K562 (cell line): ENCODE measurements around the gene CHRNA9. TPM values are rescaled to one million over a fixed set of nuclear protein-coding genes. Genes with fewer than 3 reads are reported as not detected.

Experiments
- CBFA2T3 ChIP-seq: fragments of 450-650 bp; IDR thresholded peaks from 2 replicates; pipeline ENCODE4 v1.6.1; 2017
- CBX3 ChIP-seq, 2 experiments: IDR thresholded peaks; 1 replicate in 1 of 2; 2 replicates in 1 of 2; pipeline ENCODE4 v1.6.1; 2012; ENCODE audit warnings: inconsistent platforms in 2 of 2, low read length in 2 of 2, borderline replicate concordance in 1 of 2, control low read depth in 1 of 2
- CEBPB ChIP-seq: fragments of 450-650 bp; IDR thresholded peaks from 2 replicates; pipeline ENCODE4 v1.6.1; 2016; ENCODE audit warnings: missing genetic modification characterization, missing compliant biosample characterization
- COPS2 ChIP-seq: fragments of 450-650 bp; conservative IDR thresholded peaks from 2 replicates; pipeline ENCODE4 v1.6.1; 2016; ENCODE audit warnings: mild to moderate bottlenecking, moderate library complexity
- CXXC5 ChIP-seq: fragments of 250-450 bp; sonication (Bioruptor Pico); IDR thresholded peaks from 2 replicates; pipeline ENCODE4 v1.8.0; 2022; ENCODE audit warnings: inconsistent platforms, mild to moderate bottlenecking, moderate library complexity
- ELF1 ChIP-seq: fragments of 200-800 bp; sonication (Bioruptor generic); IDR thresholded peaks from 2 replicates; pipeline ENCODE4 v1.6.1; 2016; ENCODE audit warnings: missing genetic modification characterization, missing compliant biosample characterization
- JUND ChIP-seq, 2 experiments: IDR thresholded peaks; 2 replicates in 1 of 2; 3 replicates in 1 of 2; pipeline ENCODE4 v1.6.1; 2011; ENCODE audit warnings: borderline replicate concordance in 2 of 2, low read depth in 2 of 2, low read length in 2 of 2, improper control_type of control experiment in 1 of 2, missing biosample characterization in 1 of 2, missing genetic modification characterization in 1 of 2, missing genetic modification reagents in 1 of 2
- MAX ChIP-seq: sonication (generic); formaldehyde crosslinking; IDR thresholded peaks from 2 replicates; pipeline ENCODE4 v1.9.0; 2022; ENCODE audit warnings: mild to moderate bottlenecking, missing genetic modification reagents
- PHF21A ChIP-seq: fragments of 450-650 bp; IDR thresholded peaks from 2 replicates; pipeline ENCODE4 v1.6.1; 2017; ENCODE audit warnings: low read depth, borderline replicate concordance
- PML ChIP-seq: IDR thresholded peaks from 2 replicates; pipeline ENCODE4 v1.6.1; 2012; ENCODE audit warnings: low read length, inconsistent platforms
- PURB ChIP-seq: sonication (generic); formaldehyde crosslinking; IDR thresholded peaks from 2 replicates; pipeline ENCODE4 v1.9.0; 2021; ENCODE audit warnings: low read depth, mild to moderate bottlenecking, missing genetic modification reagents
- SIX5 ChIP-seq, 2 experiments: IDR thresholded peaks; 2 replicates each; pipeline ENCODE4 v1.6.1; 2011; ENCODE audit warnings: low read length in 2 of 2, borderline replicate concordance in 1 of 2, low read depth in 1 of 2, mild to moderate bottlenecking in 1 of 2, moderate library complexity in 1 of 2; ENCODE audit not compliant: insufficient read depth in 1 of 2
- SMARCE1 ChIP-seq: fragments of 450-650 bp; IDR thresholded peaks from 2 replicates; pipeline ENCODE4 v1.7.1; 2016; ENCODE audit warnings: mild to moderate bottlenecking
- SPI1 ChIP-seq: IDR thresholded peaks from 2 replicates; pipeline ENCODE4 v1.6.1; 2011; ENCODE audit warnings: low read depth, low read length, control low read depth, borderline replicate concordance
- SRSF7 ChIP-seq: fragments of 200-400 bp; formaldehyde crosslinking; optimal IDR thresholded peaks from 2 replicates; pipeline ENCODE3; 2017; ENCODE audit warnings: mild to moderate bottlenecking, low read depth, low read length
- SUPT5H ChIP-seq: fragments of 450-650 bp; IDR thresholded peaks from 2 replicates; pipeline ENCODE4 v1.6.1; 2016
- ZNF12 ChIP-seq: sonication (generic); formaldehyde crosslinking; IDR thresholded peaks from 2 replicates; pipeline ENCODE4 v1.4.0; 2020; ENCODE audit warnings: mild to moderate bottlenecking, missing genetic modification reagents
- ZNF668 ChIP-seq: fragments of 250-450 bp; sonication (Bioruptor Pico); IDR thresholded peaks from 2 replicates; pipeline ENCODE4 v1.8.0; 2022; ENCODE audit warnings: mild to moderate bottlenecking, inconsistent platforms
- ZNF780A ChIP-seq: fragments of 250-450 bp; sonication (Bioruptor Pico); IDR thresholded peaks from 2 replicates; pipeline ENCODE4 v1.5.0; 2021; ENCODE audit warnings: mild to moderate bottlenecking
- polyA plus RNA-seq, 8 experiments: library from polyadenylated mRNA; depleted of rRNA in 4 of 8; stranded (reverse) in 5 of 8; unstranded in 3 of 8; fragments of >200 nt; fragmentation: Nextera tagmentation in 2 of 8; fragmentation: Illumina TruSeq in 1 of 8; extraction: Ambion mirVana in 2 of 8; extraction: Trizol in 1 of 8; gene quantifications; 2 replicates each; pipeline versions ENCODE4 v1.2.1 to v1.2.3, GENCODE V29; 2011 to 2014; ENCODE audit warnings: inconsistent platforms in 1 of 8, missing spikeins in 1 of 8
- total RNA-seq, 7 experiments: library from RNA; depleted of rRNA in 6 of 7; stranded (reverse); fragments of >200 nt in 6 of 7; fragmentation: Illumina TruSeq in 2 of 7; extraction: Trizol in 2 of 7; gene quantifications; 2 replicates each; pipeline versions ENCODE4 v1.2.1 to v1.2.3, GENCODE V29; 2011 to 2021; ENCODE audit warnings: low replicate concordance in 1 of 7
- TF ChIP-seq, protein P1 (sequence below): fragments of 250-450 bp; sonication (Bioruptor Pico); IDR thresholded peaks from 2 replicates; pipeline ENCODE4 v1.4.0; 2020; ENCODE audit warnings: mild to moderate bottlenecking, moderate library complexity, borderline replicate concordance
- TF ChIP-seq, protein P2 (sequence below): sonication (generic); formaldehyde crosslinking; IDR thresholded peaks from 2 replicates; pipeline ENCODE4 v1.8.0; 2022; ENCODE audit warnings: mild to moderate bottlenecking, missing genetic modification reagents
- TF ChIP-seq, protein P3 (sequence below), 2 experiments: IDR thresholded peaks; 2 replicates each; pipeline ENCODE4 v1.6.1; 2012; ENCODE audit warnings: improper control_type of control experiment in 2 of 2, low read depth in 2 of 2, low read length in 2 of 2, borderline replicate concordance in 1 of 2

The CHRNA9 gene
- total and polyA plus RNA-seq, 9 of the 15 experiments (the other 6 are each of a cell fraction or from before 2014, with no cell fraction given) = not detected

DNA sequence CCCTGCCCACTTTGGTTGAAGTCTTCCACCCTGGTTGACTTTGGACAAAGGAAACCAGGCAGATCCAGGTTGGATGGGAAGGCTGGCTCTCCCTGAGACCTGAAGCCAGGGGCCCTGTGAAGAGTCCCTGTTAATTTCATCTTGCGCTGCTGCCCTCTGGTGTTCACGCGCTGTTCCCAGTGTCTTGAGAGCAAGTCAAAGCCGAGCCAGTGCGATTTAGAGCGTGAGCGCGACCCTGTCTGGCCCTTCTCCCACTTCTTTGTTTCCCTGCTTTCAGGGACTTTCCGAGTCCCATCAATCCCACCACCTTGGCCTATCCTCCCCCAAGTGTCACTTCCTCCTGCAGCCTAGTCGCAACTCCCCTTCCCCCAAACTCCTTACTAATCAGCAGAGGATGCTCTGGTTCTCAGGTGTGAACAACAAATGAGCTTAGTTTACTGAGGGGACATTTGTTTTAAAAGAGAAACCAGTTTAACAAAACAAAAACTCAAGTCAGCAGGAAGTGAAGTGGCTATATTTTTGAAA lies 25.8 kb upstream of the CHRNA9 start (continued):
- TF ChIP-seq COPS2 (no peak), CEBPB (tag) (no peak), ZNF780A (CRISPR knock-in tag) (no peak), SUPT5H (no peak), ELF1 (tag) (no peak), ZNF668 (CRISPR knock-in tag) (no peak), SPI1 (no peak), PML (no peak), MAX (CRISPR knock-in tag) (no peak), SIX5 (IDR thresholded peaks at IDR 0.05; ENCODE audit: borderline replicate concordance in 1 of 2, insufficient read depth in 1 of 2, low read depth in 1 of 2, low read length in 2 of 2) (no peak), PURB (CRISPR knock-in tag) (no peak), CBX3 (IDR thresholded peaks at IDR 0.05; ENCODE audit: borderline replicate concordance in 1 of 2, low read length in 2 of 2) (no peak), CBFA2T3 (no peak), SRSF7 (no peak), PHF21A (0 out of 2 replicates have a peak, but pooled peaks have one; percentile 16), SMARCE1 (no peak), ZNF12 (CRISPR knock-in tag) (no peak), CXXC5 (CRISPR knock-in tag) (no peak), JUND (IDR thresholded peaks at IDR 0.05; ENCODE audit: borderline replicate concordance, low read depth, low read length) (peak; percentile 48; the same call in 1 of the 2 replicates), JUND (tag; IDR thresholded peaks at IDR 0.05; ENCODE audit: borderline replicate concordance, low read depth, low read length) (no peak; the same call in 2 of the 3 replicates)
- TF ChIP-seq, protein P1, sequence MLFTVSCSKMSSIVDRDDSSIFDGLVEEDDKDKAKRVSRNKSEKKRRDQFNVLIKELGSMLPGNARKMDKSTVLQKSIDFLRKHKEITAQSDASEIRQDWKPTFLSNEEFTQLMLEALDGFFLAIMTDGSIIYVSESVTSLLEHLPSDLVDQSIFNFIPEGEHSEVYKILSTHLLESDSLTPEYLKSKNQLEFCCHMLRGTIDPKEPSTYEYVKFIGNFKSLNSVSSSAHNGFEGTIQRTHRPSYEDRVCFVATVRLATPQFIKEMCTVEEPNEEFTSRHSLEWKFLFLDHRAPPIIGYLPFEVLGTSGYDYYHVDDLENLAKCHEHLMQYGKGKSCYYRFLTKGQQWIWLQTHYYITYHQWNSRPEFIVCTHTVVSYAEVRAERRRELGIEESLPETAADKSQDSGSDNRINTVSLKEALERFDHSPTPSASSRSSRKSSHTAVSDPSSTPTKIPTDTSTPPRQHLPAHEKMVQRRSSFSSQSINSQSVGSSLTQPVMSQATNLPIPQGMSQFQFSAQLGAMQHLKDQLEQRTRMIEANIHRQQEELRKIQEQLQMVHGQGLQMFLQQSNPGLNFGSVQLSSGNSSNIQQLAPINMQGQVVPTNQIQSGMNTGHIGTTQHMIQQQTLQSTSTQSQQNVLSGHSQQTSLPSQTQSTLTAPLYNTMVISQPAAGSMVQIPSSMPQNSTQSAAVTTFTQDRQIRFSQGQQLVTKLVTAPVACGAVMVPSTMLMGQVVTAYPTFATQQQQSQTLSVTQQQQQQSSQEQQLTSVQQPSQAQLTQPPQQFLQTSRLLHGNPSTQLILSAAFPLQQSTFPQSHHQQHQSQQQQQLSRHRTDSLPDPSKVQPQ (CRISPR knock-in tag) = 0 out of 2 replicates have a peak, but pooled peaks have one; percentile 27
- TF ChIP-seq, protein P2, sequence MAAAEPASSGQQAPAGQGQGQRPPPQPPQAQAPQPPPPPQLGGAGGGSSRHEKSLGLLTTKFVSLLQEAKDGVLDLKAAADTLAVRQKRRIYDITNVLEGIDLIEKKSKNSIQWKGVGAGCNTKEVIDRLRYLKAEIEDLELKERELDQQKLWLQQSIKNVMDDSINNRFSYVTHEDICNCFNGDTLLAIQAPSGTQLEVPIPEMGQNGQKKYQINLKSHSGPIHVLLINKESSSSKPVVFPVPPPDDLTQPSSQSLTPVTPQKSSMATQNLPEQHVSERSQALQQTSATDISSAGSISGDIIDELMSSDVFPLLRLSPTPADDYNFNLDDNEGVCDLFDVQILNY (CRISPR knock-in tag) = no peak
- TF ChIP-seq, protein P3, sequence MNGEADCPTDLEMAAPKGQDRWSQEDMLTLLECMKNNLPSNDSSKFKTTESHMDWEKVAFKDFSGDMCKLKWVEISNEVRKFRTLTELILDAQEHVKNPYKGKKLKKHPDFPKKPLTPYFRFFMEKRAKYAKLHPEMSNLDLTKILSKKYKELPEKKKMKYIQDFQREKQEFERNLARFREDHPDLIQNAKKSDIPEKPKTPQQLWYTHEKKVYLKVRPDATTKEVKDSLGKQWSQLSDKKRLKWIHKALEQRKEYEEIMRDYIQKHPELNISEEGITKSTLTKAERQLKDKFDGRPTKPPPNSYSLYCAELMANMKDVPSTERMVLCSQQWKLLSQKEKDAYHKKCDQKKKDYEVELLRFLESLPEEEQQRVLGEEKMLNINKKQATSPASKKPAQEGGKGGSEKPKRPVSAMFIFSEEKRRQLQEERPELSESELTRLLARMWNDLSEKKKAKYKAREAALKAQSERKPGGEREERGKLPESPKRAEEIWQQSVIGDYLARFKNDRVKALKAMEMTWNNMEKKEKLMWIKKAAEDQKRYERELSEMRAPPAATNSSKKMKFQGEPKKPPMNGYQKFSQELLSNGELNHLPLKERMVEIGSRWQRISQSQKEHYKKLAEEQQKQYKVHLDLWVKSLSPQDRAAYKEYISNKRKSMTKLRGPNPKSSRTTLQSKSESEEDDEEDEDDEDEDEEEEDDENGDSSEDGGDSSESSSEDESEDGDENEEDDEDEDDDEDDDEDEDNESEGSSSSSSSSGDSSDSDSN (IDR thresholded peaks at IDR 0.05; ENCODE audit: borderline replicate concordance in 1 of 2, low read depth in 2 of 2, low read length in 2 of 2) = no peak
